IMR-90 (cell line): ENCODE measurements around the gene LHFPL6. TPM values are rescaled to one million over a fixed set of nuclear protein-coding genes. Genes with fewer than 3 reads are reported as not detected.

Source experiments
- ATAC-seq: fragments of 200-7000 bp; cut with Tn5 transposase; 2 replicates; pipeline ENCODE4 v1.9.1; 2020; ENCODE audit warnings: low read depth, mild to moderate bottlenecking, moderate library complexity
- BruUV-seq: library from RNA; stranded (reverse); fragments of 400-500 nt; replicated peaks from 2 replicates; lab custom pipeline; 2021; lab: Mats Ljungman, UMichigan
- CTCF ChIA-PET: fragments of 300-600 bp; formaldehyde crosslinking; extraction: SDS; loops from one replicate; lab custom pipeline; 2021; ENCODE audit warnings: antibody characterized with exemption; lab: Yijun Ruan, JAX
- POLR2A ChIA-PET: fragments of 300-600 bp; sonication (Branson Sonifier 250); formaldehyde crosslinking; loops from one replicate; lab custom pipeline; 2022; ENCODE audit warnings: antibody characterized with exemption; ENCODE audit not compliant: unreplicated experiment; lab: Charles Lee
- DNase-seq: peaks from one replicate; pipeline ENCODE4 v3.0.0; 2013
- H2AFZ ChIP-seq: replicated peaks from 2 replicates; pipeline ENCODE3; 2013; ENCODE audit warnings: low read length, mild to moderate bottlenecking; ENCODE audit not compliant: poor library complexity
- H2AK5ac ChIP-seq: 2 replicates; pipeline ENCODE4 v1.6.1; 2013; ENCODE audit warnings: low read depth, low read length, inconsistent platforms
- H2AK9ac ChIP-seq: replicated peaks from 2 replicates; pipeline ENCODE3; 2013; ENCODE audit warnings: mild to moderate bottlenecking, low read depth, low read length, moderate library complexity; ENCODE audit not compliant: poor library complexity
- H2BK120ac ChIP-seq: 2 replicates; pipeline ENCODE4 v1.6.1; 2013; ENCODE audit warnings: low read depth, low read length, inconsistent platforms
- H2BK15ac ChIP-seq: 3 replicates; pipeline ENCODE4 v1.6.1; 2013; ENCODE audit warnings: low read depth, low read length, inconsistent platforms
- H2BK20ac ChIP-seq: 2 replicates; pipeline ENCODE4 v1.6.1; 2013; ENCODE audit warnings: low read depth, mild to moderate bottlenecking, inconsistent platforms, low read length, moderate library complexity
- H2BK5ac ChIP-seq: 2 replicates; pipeline ENCODE4 v1.6.1; 2013; ENCODE audit warnings: mild to moderate bottlenecking, low read depth, low read length, inconsistent platforms; ENCODE audit not compliant: poor library complexity, severe bottlenecking
- H3K14ac ChIP-seq: replicated peaks from 2 replicates; pipeline ENCODE4 v1.6.1; 2013; ENCODE audit warnings: low read depth, low read length, inconsistent platforms
- H3K18ac ChIP-seq: 2 replicates; pipeline ENCODE4 v1.6.1; 2013; ENCODE audit warnings: low read depth, low read length, control low read depth
- H3K23ac ChIP-seq: 2 replicates; pipeline ENCODE4 v1.6.1; 2013; ENCODE audit warnings: low read depth, low read length, inconsistent platforms
- H3K27ac ChIP-seq: 2 replicates; pipeline ENCODE4 v1.5.1; 2013; ENCODE audit warnings: mild to moderate bottlenecking, control low read depth, low read length; ENCODE audit not compliant: insufficient read depth
- H3K27me3 ChIP-seq: 2 replicates; pipeline ENCODE4 v1.6.1; 2013; ENCODE audit warnings: low read length; ENCODE audit not compliant: control insufficient read depth, insufficient read depth
- H3K36me3 ChIP-seq: 2 replicates; pipeline ENCODE4 v1.6.1; 2013; ENCODE audit warnings: low read length, mixed read lengths; ENCODE audit not compliant: control insufficient read depth, insufficient read depth
- H3K4ac ChIP-seq: 2 replicates; pipeline ENCODE4 v1.6.1; 2013; ENCODE audit warnings: low read depth, low read length, inconsistent platforms
- H3K4me1 ChIP-seq: 2 replicates; pipeline ENCODE4 v1.6.1; 2013; ENCODE audit warnings: low read length, mixed read lengths; ENCODE audit not compliant: control insufficient read depth, insufficient read depth
- H3K4me2 ChIP-seq: 2 replicates; pipeline ENCODE4 v1.6.1; 2013; ENCODE audit warnings: low read depth, mild to moderate bottlenecking, control low read depth, low read length, moderate library complexity
- H3K4me3 ChIP-seq: 2 replicates; pipeline ENCODE4 v1.5.1; 2013; ENCODE audit warnings: low read depth, mild to moderate bottlenecking, control low read depth, low read length, moderate library complexity; ENCODE audit not compliant: insufficient read depth
- H3K56ac ChIP-seq: 2 replicates; pipeline ENCODE4 v1.6.1; 2013; ENCODE audit warnings: low read length, inconsistent platforms; ENCODE audit not compliant: insufficient read depth; ENCODE audit errors: extremely low read depth
- H3K79me1 ChIP-seq, 2 experiments: 2 replicates each; pipeline ENCODE4 v1.6.1; 2013; ENCODE audit warnings: low read length in 2 of 2, inconsistent platforms in 1 of 2, low read depth in 1 of 2
- H3K9ac ChIP-seq: 2 replicates; pipeline ENCODE4 v1.6.1; 2013; ENCODE audit warnings: low read depth, low read length, control low read depth
- H3K9me1 ChIP-seq: 2 replicates; pipeline ENCODE4 v1.6.1; 2013; ENCODE audit warnings: low read length, inconsistent platforms; ENCODE audit not compliant: insufficient read depth
- H3K9me3 ChIP-seq: 2 replicates; pipeline ENCODE4 v1.6.1; 2013; ENCODE audit warnings: low read length; ENCODE audit not compliant: control insufficient read depth, insufficient read depth
- H4K20me1 ChIP-seq: 2 replicates; pipeline ENCODE4 v1.6.1; 2013; ENCODE audit warnings: low read length, inconsistent platforms; ENCODE audit not compliant: insufficient read depth
- H4K5ac ChIP-seq: 2 replicates; pipeline ENCODE4 v1.6.1; 2013; ENCODE audit warnings: mild to moderate bottlenecking, low read depth, low read length, control low read depth
- H4K8ac ChIP-seq, 2 experiments: 2 replicates each; pipeline ENCODE4 v1.6.1; 2013; ENCODE audit warnings: low read depth in 2 of 2, low read length in 2 of 2, control low read depth in 1 of 2, inconsistent platforms in 1 of 2
- H4K91ac ChIP-seq: 2 replicates; pipeline ENCODE4 v1.6.1; 2013; ENCODE audit warnings: low read depth, low read length, inconsistent platforms; ENCODE audit not compliant: insufficient read depth
- CTCF ChIP-seq: conservative IDR thresholded peaks from 2 replicates; pipeline ENCODE4 v1.5.1; 2012; ENCODE audit warnings: mild to moderate bottlenecking, low read depth, low read length, improper control_type of control experiment
- ELK1 ChIP-seq: fragments of 150-350 bp; IDR thresholded peaks from 2 replicates; pipeline ENCODE4 v1.6.1; 2016; ENCODE audit warnings: low read depth, mild to moderate bottlenecking, low read length, moderate library complexity, borderline replicate concordance
- FOS ChIP-seq: fragments of 150-350 bp; IDR thresholded peaks from 2 replicates; pipeline ENCODE4 v1.6.1; 2016; ENCODE audit warnings: low read depth, low read length
- NFE2L2 ChIP-seq: fragments of 150-350 bp; IDR thresholded peaks from 2 replicates; pipeline ENCODE4 v1.6.1; 2016; ENCODE audit warnings: low read depth, mild to moderate bottlenecking, low read length
- POLR2A ChIP-seq: IDR thresholded peaks from 2 replicates; pipeline ENCODE4 v1.6.1; 2012; ENCODE audit warnings: mild to moderate bottlenecking, low read depth, low read length
- RAD21 ChIP-seq: IDR thresholded peaks from 2 replicates; pipeline ENCODE4 v1.6.1; 2012; ENCODE audit warnings: low read length, improper control_type of control experiment
- RCOR1 ChIP-seq: IDR thresholded peaks from 2 replicates; pipeline ENCODE4 v1.6.1; 2012; ENCODE audit warnings: mild to moderate bottlenecking, low read length, improper control_type of control experiment; ENCODE audit not compliant: insufficient replicate concordance
- RFX5 ChIP-seq: IDR thresholded peaks from 2 replicates; pipeline ENCODE4 v1.8.0; 2012; ENCODE audit warnings: low read depth, mild to moderate bottlenecking, low read length, moderate library complexity
- SMC3 ChIP-seq: fragments of 150-350 bp; IDR thresholded peaks from 2 replicates; pipeline ENCODE4 v1.6.1; 2016; ENCODE audit warnings: low read depth, mild to moderate bottlenecking, antibody characterized with exemption, low read length, moderate library complexity
- USF2 ChIP-seq: fragments of 150-350 bp; IDR thresholded peaks from 2 replicates; pipeline ENCODE4 v1.6.1; 2017; ENCODE audit warnings: mild to moderate bottlenecking, antibody characterized with exemption, low read length, low read depth
- WGBS, 2 experiments: methylation state at CpG; one replicate each; pipeline versions ENCODE4 v1.1.5 to v1.1.7; 2013; ENCODE audit warnings: missing lambda C conversion rate in 2 of 2; ENCODE audit not compliant: insufficient read length in 1 of 2; ENCODE audit errors: extremely low coverage in 2 of 2; 5-methylcytosine and 5-hydroxymethylcytosine counted together
- dilution Hi-C: fragments of 300-500 bp; cut with HindIII; formaldehyde crosslinking; loops from one replicate; pipeline ENCODE4 v1.14.3; 2018; ENCODE audit warnings: low sequenced_read_pairs; ENCODE audit not compliant: unreplicated experiment
- in situ Hi-C: fragments of 300-500 bp; cut with MboI; formaldehyde crosslinking; loops from 3 replicates; pipeline ENCODE4 v1.14.3; 2019; ENCODE audit warnings: low sequenced_read_pairs, inconsistent platforms, mixed read lengths
- intact Hi-C: fragments of 100-400 bp; cut with micrococcal nuclease; formaldehyde crosslinking; loops from 2 replicates; pipeline ENCODE4 v1.10.0; 2022
- polyA plus RNA-seq, 3 experiments: library from polyadenylated mRNA; depleted of rRNA; stranded (reverse); fragments of >200 nt; gene quantifications; 2 replicates each; pipeline ENCODE4 v1.2.3, GENCODE V29; 2012; ENCODE audit warnings: low replicate concordance in 1 of 3
- total RNA-seq: library from RNA; depleted of rRNA; stranded (reverse); fragments of >200 nt; gene quantifications from 2 replicates; pipeline ENCODE4 v1.2.3, GENCODE V29; 2012

Gene LHFPL6
- total and polyA plus RNA-seq, 2 of the 4 experiments (the other 2 are of a cell fraction): 24.7 to 36.1 TPM

GRCh38 chr13:39494006-39494405, 109.0 kb downstream of the LHFPL6 start:
- POLR2A ChIA-PET: no interaction called here

More at GRCh38 chr13:39494006-39494405, 109.0 kb downstream of the LHFPL6 start:
- Histone ChIP-seq H3K4ac (no peak overlapping the region), H3K36me3 (no peaks in the 10 kb centered on the region), H3K4me3 (no peak overlapping the region), H2AFZ (no peak overlapping the region), H3K14ac (no peak overlapping the region), H3K9me1 (no peaks in the 10 kb centered on the region; the same call in 1 of the 2 replicates), H3K56ac (no peak overlapping the region), H4K8ac (no peak overlapping the region), H3K4me1 (no peaks in the 10 kb centered on the region), H2BK120ac (no peak overlapping the region), H4K20me1 (no peaks in the 10 kb centered on the region), H3K27ac (no peak overlapping the region), H2AK5ac (no peak overlapping the region), H2BK15ac (no peak overlapping the region), H2AK9ac (no peak overlapping the region), H4K5ac (no peak overlapping the region), H4K91ac (no peak overlapping the region), H2BK20ac (no peak overlapping the region), H3K79me1 (peaks cover 10 to 23% of the 10 kb centered on the region in 2 experiments; a peak in 3 of 4 replicates), H3K9me3 (no peaks in the 10 kb centered on the region), H3K9ac (no peak overlapping the region), H3K4me2 (no peak overlapping the region), H2BK5ac (no peak overlapping the region), H3K23ac (no peak overlapping the region), H3K18ac (no peak overlapping the region), H3K27me3 (no peaks in the 10 kb centered on the region)
- CTCF ChIA-PET: no interaction called here
- dilution Hi-C loops: no loop called here
- in situ Hi-C loops: no loop called here
- ATAC-seq (no peak), DNase-seq (no peak)
- WGBS, 2 experiments: no CpG with 5 or more reads among the region's 3 CpGs
- intact Hi-C loops: no loop called here
- TF ChIP-seq CTCF (no peak), USF2 (no peak), RAD21 (no peak), SMC3 (no peak), ELK1 (no peak), NFE2L2 (no peak), RCOR1 (no peak), FOS (no peak), POLR2A (no peak), RFX5 (no peak)
- no TSS peak for BruUV-seq
